H1 (cell line): ENCODE results near the gene TIMP3. TPM values are rescaled to one million over a fixed set of nuclear protein-coding genes. Genes with fewer than 3 reads are reported as not detected.

Experiments
- CTCF ChIA-PET: fragments of 300-600 bp; sonication (Branson Sonifier 250); formaldehyde crosslinking; loops from one replicate; lab custom pipeline; 2021; ENCODE audit not compliant: partially characterized antibody; lab: Charles Lee
- POLR2A ChIA-PET: fragments of 300-600 bp; sonication (Branson Sonifier 250); formaldehyde crosslinking; loops from one replicate; lab custom pipeline; 2021; ENCODE audit warnings: inconsistent platforms; ENCODE audit not compliant: partially characterized antibody; lab: Charles Lee
- DNase-seq, 2 experiments: peaks; one replicate each; pipeline versions ENCODE4 v3.0.0 to v3.0.0-alpha.2; 2010 to 2022; ENCODE audit warnings: low spot score in 2 of 2, low read depth in 1 of 2, mixed read lengths in 1 of 2
- FAIRE-seq: peaks from 2 replicates; lab custom pipeline; 2011; peaks lifted over from hg19 to GRCh38; lab: Jason Lieb, UNC
- H2AFZ ChIP-seq: 2 replicates; pipeline ENCODE4 v1.8.1; 2012; ENCODE audit warnings: low read length, inconsistent platforms
- H2AK5ac ChIP-seq: 2 replicates; pipeline ENCODE4 v1.6.1; 2013; ENCODE audit warnings: low read depth, low read length
- H2BK120ac ChIP-seq: replicated peaks from 2 replicates; pipeline ENCODE3; 2013; ENCODE audit warnings: low read depth, low read length, inconsistent platforms
- H2BK12ac ChIP-seq: 2 replicates; pipeline ENCODE4 v1.6.1; 2013; ENCODE audit warnings: low read depth, low read length
- H2BK15ac ChIP-seq: 2 replicates; pipeline ENCODE4 v1.6.1; 2013; ENCODE audit warnings: low read length
- H2BK20ac ChIP-seq: 2 replicates; pipeline ENCODE4 v1.6.1; 2013; ENCODE audit warnings: low read length
- H2BK5ac ChIP-seq: 2 replicates; pipeline ENCODE4 v1.6.1; 2013; ENCODE audit warnings: low read depth, low read length
- H3K14ac ChIP-seq: 2 replicates; pipeline ENCODE4 v1.6.1; 2013; ENCODE audit warnings: inconsistent platforms; ENCODE audit not compliant: insufficient read length
- H3K18ac ChIP-seq: 2 replicates; pipeline ENCODE4 v1.6.1; 2013; ENCODE audit warnings: low read length; ENCODE audit errors: extremely low read depth
- H3K23ac ChIP-seq: 2 replicates; pipeline ENCODE4 v1.6.1; 2013; ENCODE audit warnings: inconsistent platforms; ENCODE audit not compliant: insufficient read length
- H3K23me2 ChIP-seq: 2 replicates; pipeline ENCODE4 v1.6.1; 2013; ENCODE audit warnings: low read depth, low read length
- H3K27ac ChIP-seq: 2 replicates; pipeline ENCODE4 v1.6.1; 2011; ENCODE audit warnings: low read depth, low read length, inconsistent platforms
- H3K27me3 ChIP-seq, 4 experiments: replicated peaks in 1 of 4; 1 replicate in 1 of 4; 2 replicates in 3 of 4; pipeline versions ENCODE4 v1.6.1 to v1.8.1; 2011 to 2013; ENCODE audit warnings: low read length in 3 of 4, mild to moderate bottlenecking in 3 of 4, inconsistent platforms in 2 of 4, mixed read lengths in 2 of 4, moderate library complexity in 1 of 4; ENCODE audit not compliant: control insufficient read depth in 3 of 4, insufficient read depth in 3 of 4; ENCODE audit errors: extremely low read depth in 1 of 4
- H3K36me3 ChIP-seq, 4 experiments: 2 replicates each; pipeline versions ENCODE4 v1.6.1 to v1.8.1; 2011 to 2013; ENCODE audit warnings: mild to moderate bottlenecking in 4 of 4, low read length in 3 of 4, moderate library complexity in 2 of 4, control low read depth in 1 of 4, inconsistent platforms in 1 of 4; ENCODE audit not compliant: insufficient read depth in 4 of 4, control insufficient read depth in 2 of 4
- H3K4ac ChIP-seq: replicated peaks from 2 replicates; pipeline ENCODE3; 2013; ENCODE audit warnings: low read length, low read depth, mixed read lengths, inconsistent platforms; ENCODE audit not compliant: insufficient read length
- H3K4me1 ChIP-seq, 4 experiments: replicated peaks in 1 of 4; 1 replicate in 1 of 4; 2 replicates in 3 of 4; pipeline versions ENCODE4 v1.6.1 to v1.8.1; 2011 to 2013; ENCODE audit warnings: low read length in 3 of 4, inconsistent platforms in 2 of 4, mixed read lengths in 1 of 4; ENCODE audit not compliant: insufficient read depth in 4 of 4, control insufficient read depth in 3 of 4
- H3K4me2 ChIP-seq, 2 experiments: 2 replicates each; pipeline versions ENCODE4 v1.6.1 to v1.8.1; 2011 to 2013; ENCODE audit warnings: low read depth in 2 of 2, low read length in 2 of 2, control low read depth in 1 of 2, inconsistent platforms in 1 of 2, mild to moderate bottlenecking in 1 of 2; ENCODE audit not compliant: insufficient read depth in 1 of 2
- H3K4me3 ChIP-seq, 4 experiments: fragments of 200-600, 300-600 bp in 1 of 4; sonication (generic), shearing (Covaris generic), sonication (Bioruptor Twin) in 1 of 4; 2 replicates each; pipeline versions ENCODE4 v1.5.1 to v1.8.1; 2011 to 2016; ENCODE audit warnings: low read length in 4 of 4, low read depth in 3 of 4, control low read depth in 2 of 4, inconsistent platforms in 2 of 4, mild to moderate bottlenecking in 2 of 4, mixed read lengths in 1 of 4, moderate library complexity in 1 of 4; ENCODE audit not compliant: insufficient read depth in 2 of 4; ENCODE audit errors: extremely low read depth in 1 of 4
- H3K56ac ChIP-seq: replicated peaks from 2 replicates; pipeline ENCODE3; 2013; ENCODE audit warnings: low read depth, mild to moderate bottlenecking, mixed read lengths, low read length, inconsistent platforms; ENCODE audit not compliant: insufficient read length
- H3K79me1 ChIP-seq: 2 replicates; pipeline ENCODE4 v1.6.1; 2013; ENCODE audit warnings: low read depth, low read length, control low read depth
- H3K79me2 ChIP-seq, 2 experiments: 2 replicates each; pipeline versions ENCODE4 v1.6.1 to v1.8.1; 2012 to 2013; ENCODE audit warnings: low read length in 2 of 2, mild to moderate bottlenecking in 2 of 2, inconsistent platforms in 1 of 2; ENCODE audit not compliant: insufficient read depth in 2 of 2, control insufficient read depth in 1 of 2
- H3K9ac ChIP-seq, 4 experiments: replicated peaks in 1 of 4; 1 replicate in 1 of 4; 2 replicates in 3 of 4; pipeline versions ENCODE4 v1.6.1 to v1.8.1; 2011 to 2013; ENCODE audit warnings: low read depth in 3 of 4, low read length in 3 of 4, control low read depth in 2 of 4, mild to moderate bottlenecking in 2 of 4, moderate library complexity in 2 of 4, inconsistent platforms in 1 of 4; ENCODE audit errors: extremely low read depth in 1 of 4
- H3K9me3 ChIP-seq, 2 experiments: 2 replicates each; pipeline versions ENCODE4 v1.6.1 to v1.8.1; 2012 to 2013; ENCODE audit warnings: mild to moderate bottlenecking in 2 of 2, moderate library complexity in 2 of 2, control low read depth in 1 of 2, inconsistent platforms in 1 of 2, low read depth in 1 of 2, low read length in 1 of 2, mixed read lengths in 1 of 2; ENCODE audit not compliant: insufficient read depth in 2 of 2
- H4K20me1 ChIP-seq, 2 experiments: replicated peaks in 1 of 2; 2 replicates each; pipeline versions ENCODE3 to v1.8.1; 2011 to 2013; ENCODE audit warnings: inconsistent platforms in 2 of 2, low read length in 2 of 2, mild to moderate bottlenecking in 1 of 2; ENCODE audit not compliant: insufficient read depth in 2 of 2, control insufficient read depth in 1 of 2
- H4K5ac ChIP-seq: 2 replicates; pipeline ENCODE4 v1.6.1; 2013; ENCODE audit warnings: low read length, low read depth, mixed read lengths, inconsistent platforms; ENCODE audit not compliant: insufficient read length
- H4K8ac ChIP-seq: 2 replicates; pipeline ENCODE4 v1.8.0; 2013; ENCODE audit warnings: mild to moderate bottlenecking, moderate library complexity, low read length, inconsistent platforms; ENCODE audit not compliant: insufficient read depth; ENCODE audit errors: extremely low read depth
- H4K91ac ChIP-seq: replicated peaks from 2 replicates; pipeline ENCODE3; 2013; ENCODE audit warnings: low read length, mixed read lengths, inconsistent platforms; ENCODE audit not compliant: insufficient read length
- BACH1 ChIP-seq: IDR thresholded peaks from 2 replicates; pipeline ENCODE4 v1.6.1; 2012; ENCODE audit warnings: low read length, improper control_type of control experiment
- JUN ChIP-seq: IDR thresholded peaks from 2 replicates; pipeline ENCODE4 v1.6.1; 2011; ENCODE audit warnings: low read depth, mild to moderate bottlenecking, improper control_type of control experiment, low read length
- KDM4A ChIP-seq: IDR thresholded peaks from one replicate; pipeline ENCODE4 v1.7.1; 2012; ENCODE audit warnings: low read depth, mild to moderate bottlenecking, moderate library complexity, low read length, inconsistent platforms; ENCODE audit not compliant: severe bottlenecking
- MAFK ChIP-seq: IDR thresholded peaks from 2 replicates; pipeline ENCODE4 v1.6.1; 2012; ENCODE audit warnings: low read depth, mild to moderate bottlenecking, improper control_type of control experiment, low read length
- NANOG ChIP-seq: IDR thresholded peaks from 2 replicates; pipeline ENCODE4 v1.6.1; 2011; ENCODE audit warnings: low read length, low read depth, mild to moderate bottlenecking, inconsistent platforms; ENCODE audit not compliant: insufficient read depth, poor library complexity, severe bottlenecking
- RFX5 ChIP-seq: IDR thresholded peaks from 2 replicates; pipeline ENCODE4 v1.6.1; 2011; ENCODE audit warnings: low read depth, low read length, improper control_type of control experiment, borderline replicate concordance
- SIN3A ChIP-seq, 2 experiments: IDR thresholded peaks in 1 of 2; conservative IDR thresholded peaks in 1 of 2; 2 replicates each; pipeline ENCODE4 v1.6.1; 2011 to 2012; ENCODE audit warnings: low read length in 2 of 2, improper control_type of control experiment in 1 of 2, low read depth in 1 of 2, mild to moderate bottlenecking in 1 of 2
- SIRT6 ChIP-seq: IDR thresholded peaks from one replicate; pipeline ENCODE4 v1.7.1; 2012; ENCODE audit warnings: low read length, inconsistent platforms
- SIX5 ChIP-seq: IDR thresholded peaks from 2 replicates; pipeline ENCODE4 v1.6.1; 2011; ENCODE audit warnings: mild to moderate bottlenecking, low read depth, low read length
- SP2 ChIP-seq: IDR thresholded peaks from 2 replicates; pipeline ENCODE4 v1.6.1; 2012; ENCODE audit warnings: mild to moderate bottlenecking, low read length, inconsistent platforms
- TEAD4 ChIP-seq: IDR thresholded peaks from 2 replicates; pipeline ENCODE4 v1.6.1; 2012; ENCODE audit warnings: low read depth, low read length, inconsistent platforms, mixed read lengths
- WGBS, 2 experiments: shearing (Covaris generic) in 1 of 2; methylation state at CpG; one replicate each; pipeline versions ENCODE4 v1.1.6 to v1.1.7; 2013 to 2015; ENCODE audit warnings: low lambda C conversion rate in 2 of 2, mixed read lengths in 2 of 2, inconsistent platforms in 1 of 2, low coverage in 1 of 2, missing lambda C conversion rate in 1 of 2; ENCODE audit not compliant: insufficient replicate concordance in 2 of 2, insufficient coverage in 1 of 2, insufficient read length in 1 of 2; ENCODE audit errors: extremely low coverage in 1 of 2, missing lambda C conversion rate in 1 of 2; 5-methylcytosine and 5-hydroxymethylcytosine counted together
- polyA plus RNA-seq, 7 experiments: library from polyadenylated mRNA; depleted of rRNA in 3 of 7; stranded (reverse) in 5 of 7; unstranded in 2 of 7; fragments of >200 nt in 5 of 7; fragments of 200-250 nt in 2 of 7; gene quantifications; 1 replicate in 5 of 7; 2 replicates in 1 of 7; 4 replicates in 1 of 7; pipeline versions ENCODE4 v1.2.1 to v1.2.3, GENCODE V29; 2011 to 2013; ENCODE audit warnings: missing spikeins in 2 of 7, mixed read lengths in 2 of 7
- total RNA-seq: library from RNA; stranded (reverse); fragmentation: NEBNext Ultra II Directional; extraction: Animal tissue kit (Norgen Biotek cat#: 25700); gene quantifications from 2 replicates; pipeline ENCODE4 v1.2.1, GENCODE V29; 2021
- TF ChIP-seq, protein P1 (sequence below): IDR thresholded peaks from 2 replicates; pipeline ENCODE4 v1.6.1; 2011; ENCODE audit warnings: low read depth, mild to moderate bottlenecking, low read length; ENCODE audit not compliant: insufficient read depth
- TF ChIP-seq, protein P2 (sequence below): IDR thresholded peaks from 2 replicates; pipeline ENCODE4 v1.6.1; 2012; ENCODE audit warnings: inconsistent platforms

TIMP3 gene
- total and polyA plus RNA-seq, 2 of the 8 experiments (the other 6 are each of a cell fraction or from before 2014, with no cell fraction given) = 1.3 to 4.7 TPM

DNA sequence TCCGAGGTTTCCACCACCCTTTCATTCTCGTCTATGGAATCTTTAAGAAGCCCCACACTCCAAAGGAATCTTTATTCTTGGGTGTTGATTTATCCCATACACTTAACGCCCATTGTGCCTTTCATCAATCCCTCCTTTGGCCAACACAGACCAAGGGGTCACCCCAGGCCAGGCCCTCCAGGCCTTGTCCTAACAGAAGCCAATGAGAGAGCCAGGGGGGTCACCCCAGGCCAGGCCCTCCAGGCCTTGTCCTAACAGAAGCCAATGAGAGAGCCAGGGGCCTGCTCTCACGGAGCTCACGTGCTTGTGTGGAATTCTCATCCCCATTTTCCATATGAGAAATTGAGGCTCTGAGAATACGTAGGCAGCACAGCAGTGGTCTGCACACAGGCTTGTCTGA, 47.9 kb upstream of the TIMP3 start:
- Histone ChIP-seq H4K8ac (no peak overlapping the region), H2BK12ac (no peak overlapping the region), H3K79me2 (no peaks in the 10 kb centered on the region), H3K4me3 (no peak overlapping the region), H3K27ac (no peak overlapping the region), H3K18ac (no peak overlapping the region), H4K5ac (no peak overlapping the region), H2AK5ac (no peak overlapping the region), H2BK120ac (no peak overlapping the region), H2BK5ac (no peak overlapping the region), H3K23ac (no peak overlapping the region), H2AFZ (no peak overlapping the region), H3K27me3 (no peaks in the 10 kb centered on the region), H3K4me2 (no peak overlapping the region), H3K9me3 (no peaks in the 10 kb centered on the region), H3K36me3 (no peaks in the 10 kb centered on the region), H3K56ac (no peak overlapping the region), H2BK20ac (no peak overlapping the region), H4K20me1 (peaks cover 0 to 2% of the 10 kb centered on the region in 2 experiments), H3K4ac (no peak overlapping the region), H3K79me1 (no peaks in the 10 kb centered on the region), H3K9ac (no peak overlapping the region), H4K91ac (no peak overlapping the region), H2BK15ac (no peak overlapping the region), H3K23me2 (no peaks in the 10 kb centered on the region), H3K4me1 (no peaks in the 10 kb centered on the region), H3K14ac (no peak overlapping the region)
- CTCF ChIA-PET = interaction anchor here (1.0 to 1.3 kb wide), 3 partner anchors 22 to 93 kb away, joined by 3 to 5 read pairs (median 3); no protein-coding TSS in a partner anchor
- POLR2A ChIA-PET = no interaction called here
- DNase-seq = no peak
- FAIRE-seq = no peak
- WGBS, 2 experiments = 82% methylated on average over 6 of the region's 6 CpGs; no CpG with 5 or more reads in 1 of the 2 experiments
- TF ChIP-seq, protein P1, sequence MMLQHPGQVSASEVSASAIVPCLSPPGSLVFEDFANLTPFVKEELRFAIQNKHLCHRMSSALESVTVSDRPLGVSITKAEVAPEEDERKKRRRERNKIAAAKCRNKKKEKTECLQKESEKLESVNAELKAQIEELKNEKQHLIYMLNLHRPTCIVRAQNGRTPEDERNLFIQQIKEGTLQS = no peak
- TF ChIP-seq BACH1 = no peak
- TF ChIP-seq KDM4A = no peak
- TF ChIP-seq MAFK = no peak
- no peak for TF ChIP-seq SIRT6
- TF ChIP-seq, protein P2, sequence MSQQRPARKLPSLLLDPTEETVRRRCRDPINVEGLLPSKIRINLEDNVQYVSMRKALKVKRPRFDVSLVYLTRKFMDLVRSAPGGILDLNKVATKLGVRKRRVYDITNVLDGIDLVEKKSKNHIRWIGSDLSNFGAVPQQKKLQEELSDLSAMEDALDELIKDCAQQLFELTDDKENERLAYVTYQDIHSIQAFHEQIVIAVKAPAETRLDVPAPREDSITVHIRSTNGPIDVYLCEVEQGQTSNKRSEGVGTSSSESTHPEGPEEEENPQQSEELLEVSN = no peak
- no peak for TF ChIP-seq TEAD4
- no peak for TF ChIP-seq JUN
- no peak for TF ChIP-seq SP2
- TF ChIP-seq NANOG = no peak
- no peak for TF ChIP-seq SIN3A (conservative IDR thresholded peaks at IDR 0.05 in 1 of 2, IDR thresholded peaks at IDR 0.05 in 1 of 2; ENCODE audit: low read depth in 1 of 2, low read length in 2 of 2)
- TF ChIP-seq RFX5 = no peak
- TF ChIP-seq SIX5 = no peak
